GM18517 (cell line): Measurements from ENCODE around the gene CDC20B.
"Not testable (repeated sequence)": the region's sequence is repeated elsewhere in the genome, so short reads cannot be mapped to it uniquely, and the experiment has no call there.

ENCODE experiments used
- ATAC-seq: cut with Tn5 transposase; IDR thresholded peaks from one replicate; pipeline ENCODE4 v1.9.1; 2021; ENCODE audit warnings: mild to moderate bottlenecking, moderate library complexity; ENCODE audit not compliant: unreplicated experiment

Gene CDC20B

GRCh38 chr5:55104946-55105701 is 67.9 kb downstream of the CDC20B start:
- ATAC-seq, result no peak

- ATAC-seq, result no peak
These were observed 68.8 kb downstream of the CDC20B start for GRCh38 chr5:55104036-55104772.

GRCh38 chr5:55102348-55102747 is 70.6 kb downstream of the CDC20B start, which contains the start of gene GZMA:
TSS of gene GZMA (plus strand) at chr5:55102646. CDS start at chr5:55102683, 37 bp downstream.
- no peak for ATAC-seq

GRCh38 chr5:55101556-55102276 is 71.3 kb downstream of the CDC20B start:
- no peak for ATAC-seq

- ATAC-seq, result not testable (repeated sequence)
These were observed 71.8 kb downstream of the CDC20B start for GRCh38 chr5:55101148-55101547.

GRCh38 chr5:55096861-55097260 is 76.1 kb downstream of the CDC20B start:
- ATAC-seq, result no peak

GRCh38 chr5:55096182-55096581 is 76.8 kb downstream of the CDC20B start:
- no peak for ATAC-seq

GRCh38 chr5:55091011-55091410 is 82.0 kb downstream of the CDC20B start:
- not testable (repeated sequence) for ATAC-seq

- ATAC-seq, result not testable (repeated sequence)
These were observed 83.7 kb downstream of the CDC20B start for GRCh38 chr5:55089301-55089700.

GRCh38 chr5:55081541-55081940 is 91.4 kb downstream of the CDC20B start:
- no peak for ATAC-seq

GRCh38 chr5:55073211-55073610 is 99.8 kb downstream of the CDC20B start:
- no peak for ATAC-seq

GRCh38 chr5:55072666-55073065 is 100.3 kb downstream of the CDC20B start:
- ATAC-seq, result no peak

- ATAC-seq, result no peak
These were observed 101.6 kb downstream of the CDC20B start for GRCh38 chr5:55071413-55071812.

GRCh38 chr5:55070968-55071367 is 102.0 kb downstream of the CDC20B start:
- no peak for ATAC-seq

GRCh38 chr5:55066277-55066676 is 106.7 kb downstream of the CDC20B start:
- no peak for ATAC-seq

GRCh38 chr5:55064523-55064922 is 108.5 kb downstream of the CDC20B start:
- no peak for ATAC-seq

GRCh38 chr5:55063899-55064298 is 109.1 kb downstream of the CDC20B start:
- ATAC-seq, result no peak

- ATAC-seq, result no peak
These were observed 109.6 kb downstream of the CDC20B start for GRCh38 chr5:55063220-55063863.
